GM12864 (cell line): ENCODE measurements around the gene DCDC1.
"Not testable (repeated sequence)": the region's sequence is repeated elsewhere in the genome, so short reads cannot be mapped to it uniquely, and the experiment has no call there.

Experiments used
- DNase-seq: peaks from one replicate; pipeline ENCODE4 v3.0.0-alpha.2; 2011; ENCODE audit warnings: low read depth
- H3K4me3 ChIP-seq: 2 replicates; pipeline ENCODE4 v1.5.1; 2011; ENCODE audit warnings: mild to moderate bottlenecking, low read depth, low read length, control low read depth
- CTCF ChIP-seq: IDR thresholded peaks from 2 replicates; pipeline ENCODE4 v1.5.1; 2011; ENCODE audit warnings: low read depth, mild to moderate bottlenecking, moderate library complexity, low read length, control low read depth, inconsistent platforms; ENCODE audit errors: missing control alignments

Gene DCDC1

GRCh38 chr11:30960387-30960992 lies 409.0 kb downstream of the DCDC1 start:
- no peak overlapping the region for H3K4me3 ChIP-seq
- peak; percentile 36 for TF ChIP-seq CTCF
- DNase-seq: no peak

GRCh38 chr11:30956751-30957150 lies 412.8 kb downstream of the DCDC1 start:
- no peak for DNase-seq
- H3K4me3 ChIP-seq: no peak overlapping the region

GRCh38 chr11:30949838-30950237 lies 419.7 kb downstream of the DCDC1 start:
- no peak for TF ChIP-seq CTCF
- no peak for DNase-seq
- no peak overlapping the region for H3K4me3 ChIP-seq

More at GRCh38 chr11:30956751-30957150, 412.8 kb downstream of the DCDC1 start:
- no peak for TF ChIP-seq CTCF

- not testable (repeated sequence) for DNase-seq
Measured at GRCh38 chr11:30947715-30948114, 421.8 kb downstream of the DCDC1 start.

GRCh38 chr11:30938810-30939209 lies 430.7 kb downstream of the DCDC1 start:
- no peak overlapping the region for H3K4me3 ChIP-seq
- DNase-seq: no peak
- no peak for TF ChIP-seq CTCF

More at GRCh38 chr11:30947715-30948114, 421.8 kb downstream of the DCDC1 start:
- not testable (repeated sequence) for H3K4me3 ChIP-seq

GRCh38 chr11:30938171-30938570 lies 431.4 kb downstream of the DCDC1 start:
- TF ChIP-seq CTCF: no peak
- DNase-seq: no peak

GRCh38 chr11:30936491-30936890 lies 433.0 kb downstream of the DCDC1 start:
- no peak overlapping the region for H3K4me3 ChIP-seq
- TF ChIP-seq CTCF: no peak
- no peak for DNase-seq

More at GRCh38 chr11:30938171-30938570, 431.4 kb downstream of the DCDC1 start:
- no peak overlapping the region for H3K4me3 ChIP-seq
